Hippocampal formation (tissue), 2 donors: ENCODE results near the gene CNTN1.

Experiments
- DNase-seq, 2 donors: peaks; one replicate each; lab custom pipeline; 2025; lab: John Stamatoyannopoulos, UW

The CNTN1 gene

DNA sequence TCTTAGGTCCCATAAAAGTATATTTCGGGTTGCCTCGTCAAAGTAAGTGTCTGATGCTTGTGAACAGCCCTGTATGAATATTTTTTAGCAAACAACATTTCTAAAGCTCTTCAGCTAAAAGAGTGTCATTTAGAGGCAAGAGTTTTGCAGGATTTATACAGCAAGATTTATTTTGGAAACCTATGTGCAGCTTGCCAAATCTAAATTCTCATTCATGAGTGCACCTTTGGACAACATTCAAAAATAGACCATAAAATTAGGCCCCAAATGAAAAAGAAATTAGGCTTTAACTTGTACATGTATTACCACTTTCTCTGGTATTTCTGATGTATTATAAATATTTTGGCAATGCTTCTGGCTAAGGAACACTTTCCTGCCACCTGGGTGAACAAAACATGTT lies 271.5 kb downstream of the CNTN1 start:
- DNase-seq: no peak

DNA sequence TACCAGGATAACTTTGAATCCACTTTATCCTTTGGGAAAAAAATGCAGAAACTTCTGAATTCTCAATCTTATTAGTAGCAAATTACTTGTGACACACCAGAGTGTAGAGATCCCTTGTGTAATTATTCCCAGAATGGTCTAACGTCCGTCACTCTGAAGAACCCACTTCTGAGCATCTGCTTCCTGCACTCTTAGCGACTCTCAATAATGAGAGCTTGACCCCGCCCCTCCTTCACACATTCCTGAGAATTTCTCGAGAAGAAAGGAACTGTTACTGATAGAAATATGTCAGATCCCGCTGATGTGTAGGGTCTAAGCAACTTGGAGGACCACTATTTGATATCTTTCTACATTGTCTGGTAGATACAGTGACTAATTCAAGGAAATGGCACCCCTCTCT lies 277.6 kb downstream of the CNTN1 start:
- no peak for DNase-seq

DNA sequence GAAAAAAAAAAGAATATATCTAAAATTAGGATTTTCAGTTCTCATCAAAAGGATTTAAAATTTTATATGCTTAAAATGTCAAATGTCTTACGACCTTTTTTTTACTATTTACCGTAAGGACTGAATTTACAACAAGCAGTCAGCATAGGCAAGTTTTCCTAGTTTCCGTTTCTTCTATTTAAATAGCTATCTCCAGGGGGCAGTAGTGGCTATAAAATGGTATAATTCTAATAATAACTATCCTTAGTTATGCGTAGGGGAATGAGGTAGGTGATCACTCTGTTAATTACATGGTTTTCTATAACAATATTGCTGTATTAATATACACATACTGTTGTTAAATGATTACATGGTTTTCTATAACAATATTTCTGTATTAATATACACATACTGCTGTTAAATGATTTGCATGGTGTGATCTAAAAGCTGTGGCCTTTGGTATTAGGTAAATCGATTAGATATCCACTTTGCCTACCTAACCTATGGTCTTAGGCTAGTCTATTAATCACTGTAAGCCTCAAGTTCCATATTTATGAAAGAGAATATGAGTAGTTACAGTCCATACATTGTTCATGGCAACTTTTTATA lies 278.2 kb downstream of the CNTN1 start:
- no peak for DNase-seq

DNA sequence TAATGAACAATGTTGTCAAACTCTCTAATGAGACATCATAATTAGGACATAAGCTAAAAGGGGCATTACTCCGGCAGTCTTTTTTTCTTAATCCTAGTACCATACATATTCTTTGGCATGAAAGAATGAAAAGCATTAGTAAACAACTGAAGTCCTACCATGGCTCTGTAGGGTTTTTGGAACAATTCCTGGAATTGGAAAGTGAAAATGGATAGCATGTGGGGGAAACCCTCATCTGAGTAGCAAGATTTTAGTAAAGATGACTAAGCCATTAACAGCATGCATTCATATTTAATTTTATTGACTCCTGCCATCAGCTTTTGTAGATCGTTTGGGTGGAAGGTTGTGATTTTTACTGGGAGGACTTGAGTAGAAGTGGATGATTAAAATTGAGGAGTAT lies 279.7 kb downstream of the CNTN1 start:
- no peak for DNase-seq

DNA sequence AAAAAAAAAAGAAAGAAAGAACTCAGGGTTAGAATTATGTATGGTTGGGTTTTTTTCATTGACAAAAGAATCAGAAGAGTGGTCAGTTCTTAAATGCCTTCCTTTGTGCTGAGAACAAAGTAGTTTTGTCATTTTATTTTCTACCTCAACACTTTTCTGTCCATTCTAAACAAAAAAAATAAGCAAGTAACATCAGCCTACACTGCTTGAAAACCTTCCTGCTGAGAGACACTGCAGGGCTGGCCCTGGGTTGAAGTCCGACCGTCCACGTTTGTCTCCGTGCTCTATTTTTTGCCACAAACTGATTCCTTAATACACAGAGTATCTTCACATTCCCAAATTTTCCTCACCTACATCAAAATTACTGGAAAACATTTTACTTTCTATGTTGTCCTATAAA lies 284.3 kb downstream of the CNTN1 start:
- DNase-seq: no peak

DNA sequence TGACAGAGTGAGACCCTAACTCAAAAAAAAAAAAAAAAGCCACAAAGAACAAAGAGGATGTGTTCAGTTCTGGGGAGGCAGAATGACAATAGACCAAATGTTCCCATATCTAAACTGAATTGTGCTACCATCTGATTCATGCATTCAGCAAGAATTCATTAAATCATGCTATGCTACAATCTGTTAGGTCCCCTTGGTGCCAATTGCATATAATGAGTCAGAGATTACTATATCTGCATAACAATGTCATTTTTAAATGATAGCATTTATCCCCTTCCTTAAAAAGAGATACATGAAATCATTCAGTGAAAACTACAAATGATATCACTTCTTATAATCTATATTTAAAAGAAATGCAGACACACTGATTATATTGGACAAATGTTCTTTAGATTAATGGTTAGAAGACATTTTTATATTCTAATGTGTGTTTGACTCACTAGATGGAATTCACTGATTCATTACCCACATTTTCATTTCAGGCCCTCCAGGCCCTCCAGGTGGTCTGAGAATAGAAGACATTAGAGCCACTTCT lies 288.3 kb downstream of the CNTN1 start:
- DNase-seq: peak in 1 of 2 donors; percentile 44

DNA sequence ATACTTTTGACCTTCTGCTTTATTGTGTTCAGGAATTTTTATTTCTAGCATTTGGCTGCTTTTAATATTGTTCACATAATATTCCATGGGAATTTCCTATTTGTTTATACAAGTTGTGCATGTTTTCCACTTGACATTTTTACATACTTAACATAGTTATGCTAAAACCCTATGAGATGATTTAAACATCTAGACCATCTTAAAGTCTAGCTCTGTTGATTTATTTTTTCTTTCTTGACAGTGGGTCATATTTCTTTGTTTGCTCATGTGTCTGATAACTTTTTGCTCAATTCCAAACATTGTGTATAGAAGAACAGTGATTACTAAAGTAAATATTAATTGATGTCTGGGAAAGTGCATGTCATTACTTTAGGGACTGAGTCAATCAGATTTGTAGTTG lies 293.8 kb downstream of the CNTN1 start:
- DNase-seq: no peak

DNA sequence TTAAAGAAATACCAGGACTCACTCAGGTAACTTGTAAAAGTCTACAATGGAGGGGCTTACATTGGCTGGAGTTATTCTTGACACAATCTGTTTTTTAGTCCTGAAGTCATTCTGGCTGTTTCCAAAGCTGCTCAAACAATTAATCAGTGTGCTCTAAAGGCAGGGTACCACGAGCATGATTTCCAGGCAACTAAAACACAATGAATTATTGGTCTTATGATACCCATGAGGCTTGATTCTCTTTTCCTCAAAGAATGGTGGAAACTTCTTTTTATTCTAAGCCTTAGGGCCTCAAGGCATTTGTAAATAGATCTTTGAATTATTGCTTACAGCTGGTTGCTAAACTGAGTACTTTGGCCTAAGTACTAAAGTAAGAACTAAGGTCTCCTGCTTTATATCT lies 296.1 kb downstream of the CNTN1 start:
- DNase-seq: no peak

DNA sequence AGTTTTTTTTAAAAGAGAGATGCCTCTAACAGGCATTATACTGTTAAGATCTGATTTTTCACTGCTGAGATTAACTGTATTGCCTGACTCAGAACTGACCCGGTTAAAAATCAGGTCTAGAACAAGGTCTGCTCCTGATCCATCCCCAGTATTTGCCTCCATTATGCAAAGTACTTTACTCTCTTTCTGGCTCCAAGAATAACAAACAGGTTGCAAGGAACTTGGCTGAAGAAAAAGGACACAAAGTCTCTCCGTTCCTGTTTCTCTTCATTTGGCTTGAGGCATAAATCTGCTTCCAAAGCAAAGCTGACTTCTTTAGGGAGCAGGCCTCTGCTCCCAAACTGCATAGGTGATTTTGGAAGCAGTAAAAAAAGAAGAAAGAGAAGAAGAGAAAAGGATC lies 296.6 kb downstream of the CNTN1 start:
- DNase-seq: peak in 1 of 2 donors; percentile 13

DNA sequence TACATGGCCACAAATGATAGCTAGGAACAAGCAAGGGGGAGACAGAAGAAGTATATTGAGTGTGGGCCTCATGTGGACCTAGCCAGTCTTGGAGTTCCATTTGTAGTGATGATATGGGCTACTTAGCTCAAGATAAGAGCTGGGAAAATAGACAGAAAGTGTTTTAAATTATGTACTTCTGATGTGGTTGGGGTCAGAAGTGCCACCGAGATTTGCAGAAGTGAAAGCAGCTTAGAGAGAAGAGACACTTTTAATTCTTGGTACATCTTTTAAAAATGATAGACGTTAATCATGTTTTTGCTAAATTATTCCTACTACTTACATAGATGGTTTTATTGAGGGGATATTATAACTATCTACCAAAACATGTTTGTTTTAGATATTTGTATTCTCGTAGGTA lies 297.5 kb downstream of the CNTN1 start:
- DNase-seq: no peak

DNA sequence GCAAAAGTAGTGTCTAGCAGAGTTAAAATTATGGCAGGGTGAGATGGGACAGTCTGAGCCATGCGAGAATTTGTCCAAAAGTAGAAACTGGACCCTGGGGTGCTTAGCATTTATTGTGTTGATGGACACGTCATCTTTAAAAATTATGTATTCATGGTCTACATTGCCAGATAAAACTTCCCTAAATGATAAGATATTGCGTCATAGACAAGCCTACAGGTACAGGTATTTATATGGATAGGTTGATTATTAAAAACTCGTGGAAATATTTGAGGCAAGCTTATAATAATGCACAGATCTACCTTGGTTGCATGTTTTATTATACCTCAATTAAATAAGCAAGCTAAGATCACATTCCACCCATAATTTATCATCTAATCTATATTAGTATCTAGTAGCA lies 299.9 kb downstream of the CNTN1 start:
- DNase-seq: no peak

DNA sequence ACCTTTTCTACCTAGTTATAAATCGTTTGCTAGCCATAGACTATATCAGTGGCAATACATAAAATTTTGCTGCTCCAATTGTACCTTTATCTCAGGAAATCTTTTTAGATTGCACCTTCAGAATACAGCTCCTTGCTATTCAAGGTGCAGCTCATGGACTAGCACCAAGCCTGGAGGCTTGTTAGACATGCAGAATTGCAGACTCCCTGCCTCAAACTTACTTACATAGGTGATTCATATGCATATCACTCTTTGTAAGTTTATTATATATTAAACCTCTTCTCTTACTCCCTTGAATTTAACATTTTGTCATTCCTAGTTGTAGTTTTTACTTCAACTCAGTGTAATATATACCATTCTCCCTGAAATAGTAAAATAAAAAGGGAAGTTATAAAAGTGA lies 300.4 kb downstream of the CNTN1 start:
- DNase-seq: no peak

DNA sequence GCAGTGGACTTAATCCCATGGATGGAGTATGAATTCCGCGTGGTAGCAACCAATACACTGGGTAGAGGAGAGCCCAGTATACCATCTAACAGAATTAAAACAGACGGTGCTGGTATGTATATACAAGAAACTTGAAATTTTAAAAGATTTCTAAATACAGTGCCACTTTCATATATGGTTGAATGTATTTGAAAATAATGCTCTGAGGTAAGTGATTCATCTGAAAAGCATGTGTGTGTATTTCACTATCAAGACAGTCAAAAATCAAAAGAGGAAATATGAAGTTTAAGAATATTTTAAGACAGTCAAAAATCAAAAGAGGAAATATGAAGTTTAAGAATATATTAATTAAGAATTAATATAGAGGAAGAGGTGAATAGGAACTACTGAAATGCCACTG lies 300.9 kb downstream of the CNTN1 start:
- no peak for DNase-seq

DNA sequence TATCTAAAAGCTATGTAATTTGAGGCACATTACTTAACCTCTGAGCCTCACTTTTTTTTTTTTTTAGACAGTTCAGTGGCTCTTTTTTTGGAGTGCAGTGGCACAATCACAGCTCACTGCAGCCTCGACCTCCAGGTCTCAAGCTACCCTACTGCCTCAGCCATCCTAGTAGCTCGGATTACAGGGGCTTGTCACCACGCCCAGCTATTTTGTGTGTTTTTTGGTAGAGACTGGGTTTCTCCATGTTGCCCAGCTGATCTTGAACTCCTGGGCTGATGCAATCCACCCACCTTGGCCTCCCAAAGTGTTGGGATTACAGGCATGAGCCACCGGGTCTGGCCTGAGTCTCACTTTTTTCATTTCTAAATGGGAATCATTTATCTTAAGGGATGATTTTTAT lies 303.9 kb downstream of the CNTN1 start:
- DNase-seq: no peak

DNA sequence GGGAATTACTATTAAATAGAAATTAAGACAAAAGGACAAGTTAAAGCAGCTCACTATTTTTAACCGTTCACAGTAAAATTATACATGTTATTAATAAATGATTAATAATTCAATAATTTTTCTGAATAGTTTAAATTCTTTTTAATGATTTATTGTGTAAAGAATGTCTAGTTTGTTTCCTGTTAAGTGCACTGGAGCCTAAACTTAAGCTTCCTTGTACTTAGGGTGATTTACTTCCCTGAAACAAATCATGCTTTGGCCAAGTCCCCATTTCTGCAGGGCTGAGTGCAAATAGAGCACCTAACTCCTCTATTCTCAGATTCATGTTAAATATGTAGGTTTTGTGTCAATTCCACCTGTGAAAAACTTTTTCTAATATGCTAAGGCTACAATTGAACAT lies 307.0 kb downstream of the CNTN1 start:
- DNase-seq: no peak

DNA sequence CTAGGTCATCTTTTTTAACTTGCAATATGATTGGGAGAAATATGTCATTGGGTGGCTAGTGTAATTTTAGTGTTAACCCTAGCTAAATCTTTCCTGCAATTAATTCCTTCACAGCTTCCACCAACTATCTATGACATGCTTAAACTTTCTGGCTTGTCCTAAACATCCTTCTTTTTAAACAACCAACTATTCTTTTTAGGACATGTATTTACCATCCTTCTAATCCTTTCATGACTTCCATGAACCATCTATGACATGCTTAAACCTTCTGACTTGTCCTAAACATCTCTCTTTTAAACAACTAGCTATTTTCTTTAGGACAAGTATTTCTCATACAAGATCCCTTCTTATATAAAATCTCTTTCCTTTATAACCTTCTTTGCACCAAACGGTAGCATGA lies 316.2 kb downstream of the CNTN1 start:
- DNase-seq: no peak

DNA sequence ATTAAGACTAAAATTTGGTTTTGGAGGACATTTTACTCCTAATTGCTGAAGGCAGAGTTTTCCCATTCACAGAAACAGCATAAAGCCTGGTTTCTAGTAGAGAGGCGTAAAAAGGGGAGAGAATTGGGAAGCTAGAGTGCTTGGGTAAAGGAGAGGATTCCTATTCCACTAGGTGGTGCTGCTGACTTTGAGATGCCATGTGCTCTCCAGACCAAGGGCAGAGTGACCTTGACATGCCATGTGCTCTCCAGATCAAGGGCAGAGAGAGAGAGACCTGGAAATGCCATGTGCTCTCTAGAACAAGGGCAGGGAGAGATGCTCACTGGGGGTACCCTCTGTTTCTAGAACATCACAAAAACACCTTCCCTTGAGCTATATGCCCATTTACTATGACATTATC lies 319.7 kb downstream of the CNTN1 start:
- DNase-seq: no peak

DNA sequence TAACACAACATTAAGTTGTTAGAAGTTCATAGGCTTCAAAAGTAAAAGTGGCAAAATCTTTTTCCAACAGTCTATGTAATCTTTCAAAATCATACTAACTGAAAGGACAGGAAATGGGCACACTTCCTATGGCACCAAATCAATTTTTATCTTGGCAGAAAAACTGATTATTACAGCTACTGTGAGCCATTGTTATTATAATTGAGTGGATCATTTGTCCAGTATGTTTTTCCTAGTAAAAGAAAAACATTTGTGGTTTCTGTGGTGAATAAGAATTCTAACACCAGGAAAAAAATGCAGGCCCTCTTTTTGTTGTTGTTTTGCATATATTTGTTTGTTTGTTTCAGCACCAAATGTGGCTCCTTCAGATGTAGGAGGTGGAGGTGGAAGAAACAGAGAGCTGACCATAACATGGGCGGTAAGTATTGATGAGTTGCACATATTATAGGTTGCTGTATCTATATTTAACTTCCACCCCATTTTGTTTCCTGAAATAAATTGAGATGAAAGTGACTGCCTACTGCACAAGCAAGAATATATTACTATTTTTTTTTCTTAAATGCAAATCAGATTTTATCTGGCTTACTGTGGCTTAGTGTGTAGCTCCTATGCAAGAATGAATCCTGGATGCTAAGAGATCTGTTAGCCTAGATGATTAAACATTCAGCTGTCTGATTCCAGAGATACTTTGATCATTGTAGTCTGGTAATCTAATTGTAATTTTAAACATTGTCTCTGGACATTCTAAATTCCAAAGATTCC lies 321.8 kb downstream of the CNTN1 start:
- no peak for DNase-seq

DNA sequence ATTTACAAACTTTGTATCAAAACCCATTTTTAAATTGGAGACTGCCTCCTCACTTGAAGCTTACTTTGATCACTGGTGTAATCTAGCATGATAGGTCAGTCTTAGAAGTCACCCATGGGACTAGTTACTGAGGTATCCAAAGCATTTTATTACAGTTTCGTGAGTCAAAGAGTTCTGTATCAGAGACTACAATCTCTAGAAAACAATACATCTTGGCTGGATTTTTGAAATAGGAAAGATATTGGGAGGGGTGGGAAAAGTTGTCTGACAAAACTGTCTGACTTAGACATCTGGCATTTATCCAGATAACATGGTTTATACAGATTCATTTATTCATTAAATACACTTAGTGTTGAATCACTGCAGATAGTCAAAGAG lies 322.4 kb downstream of the CNTN1 start:
- no peak for DNase-seq

DNA sequence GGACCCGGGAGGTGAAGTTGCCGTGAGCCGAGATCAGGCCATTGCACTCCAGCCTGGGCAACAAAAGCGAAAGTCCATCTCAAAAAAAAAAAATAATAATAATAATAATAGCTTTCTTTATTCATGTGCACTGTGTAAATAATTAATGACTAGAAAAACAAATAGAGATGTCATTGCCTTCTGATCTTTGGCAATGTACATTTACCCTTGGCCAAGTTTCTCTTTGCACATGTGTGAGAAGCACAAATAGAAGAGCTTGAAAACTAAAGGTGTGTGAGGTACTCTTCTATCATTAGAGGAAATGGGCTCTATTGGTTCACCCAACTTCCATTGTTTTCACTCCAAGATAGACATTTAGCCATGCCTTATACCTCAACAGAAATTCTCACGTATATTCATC lies 325.8 kb downstream of the CNTN1 start:
- no peak for DNase-seq

DNA sequence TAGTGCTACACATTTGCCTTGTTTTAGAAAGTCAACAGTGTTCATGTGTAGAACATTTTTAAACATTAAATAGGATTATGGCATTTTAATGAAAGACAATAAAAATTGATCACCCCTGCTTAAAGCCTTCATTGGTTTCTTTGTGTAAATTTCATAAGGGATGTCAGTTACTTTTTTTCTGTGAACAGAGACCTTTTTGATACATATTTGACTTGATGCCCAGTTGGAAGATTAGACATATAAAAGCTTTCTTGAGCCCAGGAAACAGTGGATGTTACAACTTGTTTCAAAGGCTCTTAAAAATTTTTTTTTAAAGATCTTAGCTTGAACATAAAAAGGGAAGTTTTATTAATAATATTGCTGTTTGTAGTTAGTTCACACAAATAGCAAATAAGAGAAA lies 327.2 kb downstream of the CNTN1 start:
- no peak for DNase-seq

DNA sequence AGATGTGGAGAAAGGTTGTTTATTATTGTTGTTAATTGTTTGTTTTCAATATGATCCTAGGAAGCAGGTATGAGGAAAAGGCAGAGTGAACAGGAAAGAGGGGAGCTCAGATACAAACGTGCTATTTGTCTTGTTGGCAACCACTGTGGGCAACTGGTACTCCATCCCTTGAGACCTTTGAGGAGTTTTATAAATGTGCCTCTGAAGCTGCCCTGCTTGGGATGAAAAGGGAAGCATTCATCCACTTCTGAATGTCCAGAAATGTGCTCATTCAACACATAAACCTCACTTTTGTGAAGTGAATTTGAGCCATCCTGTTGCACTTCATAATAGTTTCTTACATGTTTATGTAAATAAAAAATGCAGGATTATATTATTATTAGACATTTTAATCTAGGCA lies 331.6 kb downstream of the CNTN1 start:
- no peak for DNase-seq

DNA sequence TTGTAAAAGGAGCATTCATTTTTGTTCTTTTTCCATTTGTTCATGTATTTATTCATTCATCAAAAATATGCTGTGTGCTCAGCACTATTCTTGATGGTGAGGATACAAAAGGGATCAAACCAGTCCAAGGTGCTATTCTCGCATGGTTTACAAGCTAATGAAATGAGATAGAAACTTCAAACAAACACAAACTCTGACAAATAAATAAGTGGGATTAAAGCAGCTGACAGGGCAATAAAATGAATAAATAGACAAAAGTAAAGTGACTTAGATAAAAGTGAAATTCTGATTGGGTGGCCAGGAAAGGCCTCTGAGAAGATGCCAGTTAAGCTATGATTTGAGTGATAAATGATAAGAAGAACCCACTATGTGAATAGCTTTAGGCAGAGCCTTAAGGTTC lies 333.9 kb downstream of the CNTN1 start:
- DNase-seq: no peak

DNA sequence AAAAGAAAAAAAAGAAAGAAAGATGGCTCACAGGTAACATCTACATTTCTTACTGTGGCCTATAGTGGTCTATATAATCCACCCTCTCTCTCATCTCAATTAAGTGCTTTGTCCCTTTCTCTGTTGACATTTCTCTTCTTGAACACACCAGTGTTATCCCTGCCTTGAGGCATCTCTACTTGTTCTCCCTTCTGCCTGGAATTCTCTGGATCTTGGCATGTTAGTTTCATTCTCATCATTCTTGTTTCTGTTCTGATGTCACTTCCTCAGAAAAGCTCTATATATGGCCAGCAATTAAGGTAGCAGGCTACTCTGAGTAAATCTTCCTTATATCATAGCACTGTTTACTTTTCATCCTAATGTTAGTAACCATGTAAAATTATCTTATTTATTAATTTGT lies 340.1 kb downstream of the CNTN1 start:
- no peak for DNase-seq
